Gastrocnemius medialis (tissue), 4 donors: Measurements from ENCODE around the gene PTPRN2. TPM values are rescaled to one million over a fixed set of nuclear protein-coding genes. Genes with fewer than 3 reads are reported as not detected.

ENCODE experiments used
- ATAC-seq, 2 donors: fragments of 150-250 bp; one replicate each; pipeline ENCODE4 v1.9.1; 2016
- DNase-seq, 2 donors: peaks; one replicate each; pipeline ENCODE4 v3.0.0-alpha.2; 2019
- H3K27ac ChIP-seq, 4 donors: fragments of 200-600 bp; sonication (generic); 1 replicate in 1 of 4; 2 replicates in 3 of 4; pipeline ENCODE4 v1.5.1; 2016 to 2018; ENCODE audit warnings: mild to moderate bottlenecking in 2 of 4, moderate library complexity in 1 of 4
- H3K27me3 ChIP-seq, 3 donors: fragments of 200-600 bp; sonication (generic) in 2 of 3; 1 replicate in 1 of 3; 2 replicates in 2 of 3; pipeline versions ENCODE4 v1.5.1 to v1.6.0; 2016 to 2019; ENCODE audit warnings: mild to moderate bottlenecking in 1 of 3, moderate library complexity in 1 of 3
- H3K36me3 ChIP-seq, 2 donors: fragments of 200-600 bp; sonication (generic) in 1 of 2; one replicate each; pipeline ENCODE4 v1.5.1; 2017 to 2018
- H3K4me1 ChIP-seq, 2 donors: fragments of 200-600 bp; sonication (generic) in 1 of 2; one replicate each; pipeline ENCODE4 v1.5.1; 2016 to 2017; ENCODE audit warnings: mild to moderate bottlenecking in 2 of 2
- H3K4me3 ChIP-seq, 4 donors: fragments of 200-600 bp; sonication (generic) in 3 of 4; 1 replicate in 1 of 4; 2 replicates in 3 of 4; pipeline ENCODE4 v1.5.1; 2016 to 2019; ENCODE audit warnings: mild to moderate bottlenecking in 2 of 4
- H3K9me3 ChIP-seq, 3 donors: fragments of 200-600 bp; sonication (generic) in 2 of 3; 1 replicate in 1 of 3; 2 replicates in 2 of 3; pipeline ENCODE4 v1.5.1; 2016 to 2019
- POLR2A ChIP-seq, 2 donors: fragments of 450-650 bp; IDR thresholded peaks; one replicate each; pipeline ENCODE4 v1.6.1; 2017; ENCODE audit warnings: antibody characterized with exemption in 2 of 2, mild to moderate bottlenecking in 2 of 2, moderate library complexity in 2 of 2
- in situ Hi-C, 4 donors: fragments of 200-750 bp; cut with MboI; loops; one replicate each; pipeline versions ENCODE4 v1.15.0 to v1.8.0; 2017; ENCODE audit warnings: low sequenced_read_pairs in 4 of 4
- intact Hi-C: fragments of 100-400 bp; cut with DNase I; formaldehyde crosslinking; loops from one replicate; pipeline ENCODE4 v1.15.1; 2023; ENCODE audit warnings: low total_unique reads
- total RNA-seq, 4 donors: library from RNA; depleted of rRNA; stranded (reverse); fragments of >200 nt; gene quantifications; one replicate each; pipeline versions ENCODE4 v1.1.0 to v1.2.3, GENCODE V29; 2016
- TF ChIP-seq, protein P1 (sequence below), 5 experiments: fragments of 450-650 bp in 3 of 5; fragments of 200-600 bp in 2 of 5; sonication (generic) in 2 of 5; IDR thresholded peaks in 4 of 5; conservative IDR thresholded peaks in 1 of 5; 1 replicate in 4 of 5; 2 replicates in 1 of 5; pipeline ENCODE4 v1.5.1; 2016 to 2019; ENCODE audit warnings: antibody characterized with exemption in 5 of 5, mild to moderate bottlenecking in 3 of 5, moderate library complexity in 3 of 5

The PTPRN2 gene
- total RNA-seq, 4 donors from 2014 or later: 0.66 to 0.85 (median 0.81) TPM

DNA sequence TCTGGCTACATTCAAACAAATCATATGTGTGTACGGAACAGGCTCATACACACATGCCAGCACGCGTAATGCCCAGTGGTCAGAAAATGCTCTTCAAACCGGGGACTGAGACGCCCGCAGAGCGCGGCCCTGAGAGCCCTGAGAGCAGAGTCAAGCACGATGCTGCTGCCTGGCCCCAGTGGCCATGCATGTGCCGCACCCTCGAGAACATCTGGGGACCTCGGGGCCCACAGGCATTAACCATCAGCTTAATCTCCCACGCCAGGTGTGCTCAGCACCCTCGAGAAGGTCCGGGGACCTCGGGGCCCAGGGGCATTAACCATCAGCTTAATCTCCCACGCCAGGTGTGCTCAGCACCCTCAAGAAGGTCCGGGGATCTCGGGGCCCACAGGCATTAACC is 163.1 kb downstream of the PTPRN2 start:
- ATAC-seq: no peak
- in situ Hi-C loops: loop anchor here in 1 of 4 donors (25.0 kb wide), 1 partner anchor 88 kb away; no protein-coding TSS in a partner anchor
- DNase-seq: no peak
- TF ChIP-seq POLR2A (IDR thresholded peaks at IDR 0.05): no peak
- TF ChIP-seq, protein P1, sequence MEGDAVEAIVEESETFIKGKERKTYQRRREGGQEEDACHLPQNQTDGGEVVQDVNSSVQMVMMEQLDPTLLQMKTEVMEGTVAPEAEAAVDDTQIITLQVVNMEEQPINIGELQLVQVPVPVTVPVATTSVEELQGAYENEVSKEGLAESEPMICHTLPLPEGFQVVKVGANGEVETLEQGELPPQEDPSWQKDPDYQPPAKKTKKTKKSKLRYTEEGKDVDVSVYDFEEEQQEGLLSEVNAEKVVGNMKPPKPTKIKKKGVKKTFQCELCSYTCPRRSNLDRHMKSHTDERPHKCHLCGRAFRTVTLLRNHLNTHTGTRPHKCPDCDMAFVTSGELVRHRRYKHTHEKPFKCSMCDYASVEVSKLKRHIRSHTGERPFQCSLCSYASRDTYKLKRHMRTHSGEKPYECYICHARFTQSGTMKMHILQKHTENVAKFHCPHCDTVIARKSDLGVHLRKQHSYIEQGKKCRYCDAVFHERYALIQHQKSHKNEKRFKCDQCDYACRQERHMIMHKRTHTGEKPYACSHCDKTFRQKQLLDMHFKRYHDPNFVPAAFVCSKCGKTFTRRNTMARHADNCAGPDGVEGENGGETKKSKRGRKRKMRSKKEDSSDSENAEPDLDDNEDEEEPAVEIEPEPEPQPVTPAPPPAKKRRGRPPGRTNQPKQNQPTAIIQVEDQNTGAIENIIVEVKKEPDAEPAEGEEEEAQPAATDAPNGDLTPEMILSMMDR (IDR thresholded peaks at IDR 0.05 in 4 of 5, conservative IDR thresholded peaks at IDR 0.05 in 1 of 5): no peak
- H3K27me3 ChIP-seq: no peaks in the 10 kb centered on the region
- H3K9me3 ChIP-seq: no peaks in the 10 kb centered on the region
- H3K4me3 ChIP-seq: no peak overlapping the region
- no peaks in the 10 kb centered on the region for H3K36me3 ChIP-seq
- intact Hi-C loops: no loop called here
- no peaks in the 10 kb centered on the region for H3K4me1 ChIP-seq
- H3K27ac ChIP-seq: no peak overlapping the region

DNA sequence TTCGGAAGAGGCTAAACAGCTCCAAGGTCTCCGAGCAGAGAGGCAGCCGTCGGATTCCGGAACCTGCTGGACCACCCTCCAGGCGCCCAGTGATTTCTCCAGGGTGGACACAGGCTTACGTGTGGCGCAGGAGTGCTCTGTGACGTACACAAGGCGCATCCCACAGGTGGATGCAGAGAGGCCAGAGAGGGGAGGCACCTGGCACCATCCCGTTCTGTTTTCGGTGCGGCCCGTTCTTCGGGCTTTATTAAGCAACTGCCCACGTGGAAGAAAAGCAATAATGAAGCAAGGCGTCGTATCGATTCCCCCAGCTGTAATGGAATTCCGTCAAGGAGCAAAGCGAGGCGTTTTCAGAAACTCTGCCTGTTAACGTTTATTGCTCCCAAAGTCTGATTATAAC is 163.6 kb downstream of the PTPRN2 start:
- in situ Hi-C loops (loop anchor here in 1 of 4 donors (25.0 kb wide), 1 partner anchor 88 kb away; no protein-coding TSS in a partner anchor), intact Hi-C loops (no loop called here)
- DNase-seq (no peak), ATAC-seq (no peak)
- Histone ChIP-seq H3K9me3 (no peaks in the 10 kb centered on the region), H3K4me1 (no peaks in the 10 kb centered on the region), H3K27ac (no peak overlapping the region), H3K36me3 (no peaks in the 10 kb centered on the region), H3K27me3 (no peaks in the 10 kb centered on the region), H3K4me3 (no peak overlapping the region)
- TF ChIP-seq, protein P1 (IDR thresholded peaks at IDR 0.05 in 4 of 5, conservative IDR thresholded peaks at IDR 0.05 in 1 of 5): no peak
- no peak for TF ChIP-seq POLR2A (IDR thresholded peaks at IDR 0.05)

DNA sequence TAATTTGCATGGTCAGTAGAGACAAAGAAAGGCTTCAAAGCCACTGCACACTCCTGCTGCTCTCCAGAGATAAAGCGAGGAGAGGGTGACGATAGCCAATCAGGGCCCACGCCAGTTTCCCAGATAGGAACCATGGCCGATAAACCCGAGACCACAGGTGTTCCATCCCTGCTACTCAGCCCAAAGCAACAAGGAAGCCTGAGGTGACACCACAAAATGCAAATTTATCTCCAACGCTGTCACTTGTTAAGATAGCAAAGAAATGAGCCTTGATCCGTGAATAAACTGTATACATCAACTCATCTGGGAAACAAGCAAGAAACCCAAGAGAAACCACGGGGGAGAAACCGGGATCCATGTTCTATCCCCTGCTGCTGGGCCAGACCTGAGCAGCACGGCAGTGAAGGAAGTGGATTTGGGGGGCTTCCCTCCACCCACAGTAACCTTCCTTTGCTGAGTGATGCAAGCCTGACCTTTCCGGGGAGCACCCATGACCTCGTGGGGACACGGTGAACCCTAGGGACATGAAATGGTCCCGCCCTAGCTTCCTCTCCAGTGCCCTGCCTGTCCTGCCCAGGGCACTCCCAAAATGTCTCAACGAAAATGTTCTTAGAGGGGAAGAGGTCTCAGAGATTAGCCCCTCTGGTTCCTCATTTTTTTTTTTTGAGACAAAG is 164.6 kb downstream of the PTPRN2 start:
- Histone ChIP-seq H3K27me3 (no peaks in the 10 kb centered on the region), H3K27ac (no peak overlapping the region), H3K9me3 (no peaks in the 10 kb centered on the region), H3K36me3 (no peaks in the 10 kb centered on the region), H3K4me3 (no peak overlapping the region), H3K4me1 (no peaks in the 10 kb centered on the region)
- in situ Hi-C loops: loop anchor here in 1 of 4 donors (25.0 kb wide), 1 partner anchor 89 kb away; no protein-coding TSS in a partner anchor
- TF ChIP-seq POLR2A (IDR thresholded peaks at IDR 0.05): no peak
- TF ChIP-seq, protein P1 (IDR thresholded peaks at IDR 0.05 in 4 of 5, conservative IDR thresholded peaks at IDR 0.05 in 1 of 5): no peak
- no peak for DNase-seq
- intact Hi-C loops: no loop called here
- ATAC-seq: no peak

DNA sequence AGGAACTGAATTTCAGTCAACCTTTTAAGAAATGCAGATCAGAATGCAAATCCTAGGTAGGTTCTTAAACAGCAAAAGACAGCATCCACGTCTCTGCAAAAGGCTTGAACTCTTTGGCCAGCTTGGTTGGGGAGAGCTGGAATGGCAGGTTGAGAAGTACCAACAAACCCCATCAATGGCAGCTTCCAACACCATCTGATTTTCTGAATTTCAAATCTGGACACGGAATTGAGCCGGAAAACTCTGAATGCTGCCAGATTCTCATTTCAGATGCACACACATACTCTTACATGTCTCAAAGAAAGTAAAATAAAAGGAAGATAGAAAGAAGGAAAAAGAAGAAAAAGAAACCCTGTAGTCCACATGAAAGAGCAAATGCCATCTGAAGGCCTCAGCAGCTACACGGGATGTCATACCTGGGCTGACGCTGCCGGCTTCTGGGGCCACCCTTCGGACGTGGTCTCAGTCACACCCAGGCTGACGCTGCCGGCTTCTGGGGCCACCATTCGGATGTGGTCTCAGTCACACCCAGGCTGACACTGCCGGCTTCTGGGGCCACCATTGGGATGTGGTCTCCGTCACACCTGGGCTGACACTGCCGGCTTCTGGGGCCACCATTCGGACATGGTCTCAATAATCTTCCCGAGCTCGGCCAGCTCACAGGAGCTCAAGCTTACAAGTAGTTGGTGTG is 165.3 kb downstream of the PTPRN2 start:
- in situ Hi-C loops: loop anchor here in 1 of 4 donors (25.0 kb wide), 1 partner anchor 90 kb away; no protein-coding TSS in a partner anchor
- H3K27ac ChIP-seq: no peak overlapping the region
- H3K9me3 ChIP-seq: no peaks in the 10 kb centered on the region
- H3K27me3 ChIP-seq: no peaks in the 10 kb centered on the region
- no peaks in the 10 kb centered on the region for H3K36me3 ChIP-seq
- TF ChIP-seq, protein P1 (IDR thresholded peaks at IDR 0.05 in 4 of 5, conservative IDR thresholded peaks at IDR 0.05 in 1 of 5): no peak
- TF ChIP-seq POLR2A (IDR thresholded peaks at IDR 0.05): no peak
- no peaks in the 10 kb centered on the region for H3K4me1 ChIP-seq
- no peak overlapping the region for H3K4me3 ChIP-seq
- ATAC-seq (no peak), DNase-seq (no peak)
- intact Hi-C loops: no loop called here
